ENCODE results near the gene MAML3.

The MAML3 gene

GRCh38 chr4:139781066-139781465 is 372.9 kb downstream of the MAML3 start:
- no peak for TF ChIP-seq CTCF (conservative IDR thresholded peaks at IDR 0.05)
- no peak overlapping the region for H3K27ac ChIP-seq

- H3K27ac ChIP-seq, result no peak overlapping the region
- TF ChIP-seq CTCF (conservative IDR thresholded peaks at IDR 0.05), result no peak
Measured at GRCh38 chr4:139779691-139780090, 374.3 kb downstream of the MAML3 start.

GRCh38 chr4:139777757-139778156 is 376.2 kb downstream of the MAML3 start:
- peak overlapping the region; percentile 96 for H3K27ac ChIP-seq
- no peak for TF ChIP-seq CTCF (conservative IDR thresholded peaks at IDR 0.05)

GRCh38 chr4:139776235-139776634 is 377.7 kb downstream of the MAML3 start:
- peak overlapping the region; percentile 96 for H3K27ac ChIP-seq
- no peak for TF ChIP-seq CTCF (conservative IDR thresholded peaks at IDR 0.05)

GRCh38 chr4:139774759-139775487 is 379.1 kb downstream of the MAML3 start:
- H3K27ac ChIP-seq, result peak overlapping the region; percentile 96
- TF ChIP-seq CTCF (conservative IDR thresholded peaks at IDR 0.05), result no peak

- TF ChIP-seq CTCF (conservative IDR thresholded peaks at IDR 0.05), result no peak
- H3K27ac ChIP-seq, result peak overlapping the region; percentile 96
Measured at GRCh38 chr4:139773560-139774318, 380.2 kb downstream of the MAML3 start.

GRCh38 chr4:139770361-139770760 is 383.6 kb downstream of the MAML3 start:
- no peak overlapping the region for H3K27ac ChIP-seq
- no peak for TF ChIP-seq CTCF (conservative IDR thresholded peaks at IDR 0.05)

All from VCaP (cell line).